GM23248 (cell line): ENCODE data around the gene MGAT4A. TPM values are rescaled to one million over a fixed set of nuclear protein-coding genes. Genes with fewer than 3 reads are reported as not detected.

ENCODE experiments used
- DNase-seq: peaks from one replicate; pipeline ENCODE4 v3.0.0-alpha.2; 2015
- H2AFZ ChIP-seq: fragments of 200-600 bp; sonication (generic); 2 replicates; pipeline ENCODE4 v1.6.1; 2016; ENCODE audit warnings: antibody characterized with exemption
- H3F3A ChIP-seq: fragments of 200-600 bp; sonication (generic); 2 replicates; pipeline ENCODE4 v1.6.1; 2016; ENCODE audit warnings: mild to moderate bottlenecking, antibody characterized with exemption, mixed run types; ENCODE audit not compliant: insufficient read depth
- H3K27ac ChIP-seq: fragments of 200-600 bp; sonication (generic); 2 replicates; pipeline ENCODE4 v1.5.1; 2016; ENCODE audit warnings: mild to moderate bottlenecking
- H3K27me3 ChIP-seq: fragments of 200-600 bp; sonication (generic); replicated peaks from 2 replicates; pipeline ENCODE4 v1.6.1; 2016; ENCODE audit warnings: mild to moderate bottlenecking; ENCODE audit not compliant: insufficient read depth
- H3K36me3 ChIP-seq: fragments of 200-600 bp; sonication (generic); 2 replicates; pipeline ENCODE4 v1.6.1; 2016; ENCODE audit warnings: low read depth, mild to moderate bottlenecking
- H3K4me1 ChIP-seq: fragments of 200-600 bp; sonication (generic); 2 replicates; pipeline ENCODE4 v1.6.1; 2016; ENCODE audit warnings: mild to moderate bottlenecking; ENCODE audit not compliant: insufficient read depth
- H3K4me2 ChIP-seq: fragments of 200-600 bp; sonication (generic); one replicate; pipeline ENCODE4 v1.6.1; 2016; ENCODE audit warnings: mild to moderate bottlenecking; ENCODE audit not compliant: unreplicated experiment
- H3K4me3 ChIP-seq: fragments of 200-600 bp; sonication (generic); 2 replicates; pipeline ENCODE4 v1.5.1; 2016; ENCODE audit warnings: mild to moderate bottlenecking
- H3K79me2 ChIP-seq: fragments of 200-600 bp; sonication (generic); 2 replicates; pipeline ENCODE4 v1.6.1; 2016; ENCODE audit warnings: mild to moderate bottlenecking; ENCODE audit not compliant: insufficient read depth
- H3K9ac ChIP-seq: fragments of 200-600 bp; sonication (generic); 2 replicates; pipeline ENCODE4 v1.6.1; 2016; ENCODE audit warnings: mild to moderate bottlenecking
- H3K9me2 ChIP-seq: fragments of 200-600 bp; sonication (generic); 2 replicates; pipeline ENCODE4 v1.6.1; 2016; ENCODE audit warnings: mixed run types, mild to moderate bottlenecking, moderate library complexity; ENCODE audit not compliant: insufficient read depth
- H3K9me3 ChIP-seq: fragments of 200-600 bp; sonication (generic); one replicate; pipeline ENCODE4 v1.6.1; 2017; ENCODE audit warnings: low read depth
- H4K20me1 ChIP-seq: fragments of 200-600 bp; sonication (generic); 2 replicates; pipeline ENCODE4 v1.6.0; 2016; ENCODE audit not compliant: insufficient read depth
- EZH2 ChIP-seq: fragments of 200-600 bp; sonication (generic); IDR thresholded peaks from 2 replicates; pipeline ENCODE4 v1.6.1; 2018; ENCODE audit warnings: antibody characterized with exemption, mild to moderate bottlenecking; ENCODE audit not compliant: insufficient read depth, poor library complexity, severe bottlenecking
- EZH2phosphoT487 ChIP-seq: fragments of 200-600 bp; sonication (generic); IDR thresholded peaks from 2 replicates; pipeline ENCODE4 v1.6.1; 2018; ENCODE audit warnings: antibody characterized with exemption, moderate library complexity, mild to moderate bottlenecking, low read depth; ENCODE audit not compliant: insufficient read depth
- WGBS, 2 experiments: methylation state at CpG; one replicate each; pipeline ENCODE4 v1.1.6; 2015 to 2017; ENCODE audit warnings: low lambda C conversion rate in 2 of 2, low coverage in 1 of 2; ENCODE audit errors: missing lambda C conversion rate in 2 of 2; 5-methylcytosine and 5-hydroxymethylcytosine counted together
- in situ Hi-C: fragments of 300-500 bp; cut with MboI; formaldehyde crosslinking; loops from 2 replicates; pipeline ENCODE4 v1.15.0; 2020
- polyA plus RNA-seq: library from polyadenylated mRNA; unstranded; fragments of >200 nt; fragmentation: Nextera tagmentation; extraction: Ambion mirVana; gene quantifications from 2 replicates; pipeline ENCODE4 v1.2.1, GENCODE V29; 2016
- total RNA-seq: library from RNA; depleted of rRNA; stranded (reverse); fragments of >200 nt; shearing (Covaris generic); gene quantifications from 2 replicates; pipeline ENCODE4 v1.2.3, GENCODE V29; 2014

MGAT4A gene
- total and polyA plus RNA-seq, 2 experiments from 2014 or later: under 0.01 TPM; not detected in 1

GRCh38 chr2:98750593-98751282 lies 19.8 kb upstream of the MGAT4A start:
- in situ Hi-C loops: no loop called here
- 51% methylated on average over 9 of the region's 9 CpGs for WGBS, 2 experiments
- Histone ChIP-seq H3K36me3 (no peaks in the 10 kb centered on the region), H3K4me3 (no peak overlapping the region), H3K27me3 (peaks cover 50% of the 10 kb centered on the region), H2AFZ (no peak overlapping the region), H3F3A (no peaks in the 10 kb centered on the region), H3K79me2 (no peaks in the 10 kb centered on the region), H3K4me2 (no peak overlapping the region), H3K9me3 (no peaks in the 10 kb centered on the region), H3K4me1 (no peaks in the 10 kb centered on the region), H3K27ac (no peak overlapping the region), H4K20me1 (no peaks in the 10 kb centered on the region), H3K9me2 (no peaks in the 10 kb centered on the region), H3K9ac (no peak overlapping the region)
- TF ChIP-seq EZH2phosphoT487 (no peak), EZH2 (no peak)
- no peak for DNase-seq

GRCh38 chr2:98749066-98749450 lies 18.1 kb upstream of the MGAT4A start:
- Histone ChIP-seq H3K27me3 (peaks cover 34% of the 10 kb centered on the region), H3K4me3 (no peak overlapping the region), H3F3A (no peaks in the 10 kb centered on the region), H4K20me1 (no peaks in the 10 kb centered on the region), H3K27ac (no peak overlapping the region), H3K4me1 (no peaks in the 10 kb centered on the region), H2AFZ (no peak overlapping the region), H3K9me3 (no peaks in the 10 kb centered on the region), H3K9ac (no peak overlapping the region), H3K4me2 (no peak overlapping the region), H3K36me3 (no peaks in the 10 kb centered on the region), H3K79me2 (no peaks in the 10 kb centered on the region), H3K9me2 (no peaks in the 10 kb centered on the region)
- in situ Hi-C loops: no loop called here
- no peak for DNase-seq
- TF ChIP-seq EZH2phosphoT487 (no peak), EZH2 (no peak)

- no peaks in the 10 kb centered on the region for H3K79me2 ChIP-seq
- H3K4me2 ChIP-seq: no peak overlapping the region
- H3K27me3 ChIP-seq: peaks cover 30% of the 10 kb centered on the region
- TF ChIP-seq EZH2phosphoT487 (no peak), EZH2 (no peak)
- no peak for DNase-seq
- H4K20me1 ChIP-seq: no peaks in the 10 kb centered on the region
- H3K36me3 ChIP-seq: no peaks in the 10 kb centered on the region
- H2AFZ ChIP-seq: no peak overlapping the region
- no peaks in the 10 kb centered on the region for H3K9me3 ChIP-seq
- WGBS, 2 experiments: 43 to 49% methylated on average over 13 of the region's 13 CpGs
- H3K9me2 ChIP-seq: no peaks in the 10 kb centered on the region
- no peak overlapping the region for H3K27ac ChIP-seq
- H3F3A ChIP-seq: no peaks in the 10 kb centered on the region
- H3K4me3 ChIP-seq: no peak overlapping the region
- H3K4me1 ChIP-seq: no peaks in the 10 kb centered on the region
- H3K9ac ChIP-seq: no peak overlapping the region
- in situ Hi-C loops: no loop called here
Measured at GRCh38 chr2:98748292-98749065, 17.5 kb upstream of the MGAT4A start.

GRCh38 chr2:98747888-98748287 lies 17.0 kb upstream of the MGAT4A start:
- no peaks in the 10 kb centered on the region for H3K9me2 ChIP-seq
- no peaks in the 10 kb centered on the region for H3F3A ChIP-seq
- no peaks in the 10 kb centered on the region for H3K9me3 ChIP-seq
- no peak overlapping the region for H2AFZ ChIP-seq
- peaks cover 24% of the 10 kb centered on the region for H3K27me3 ChIP-seq
- H3K79me2 ChIP-seq: no peaks in the 10 kb centered on the region
- H3K4me1 ChIP-seq: no peaks in the 10 kb centered on the region
- no peak overlapping the region for H3K4me3 ChIP-seq
- H3K9ac ChIP-seq: no peak overlapping the region
- WGBS, 2 experiments: 56 to 70% methylated on average over 8 of the region's 8 CpGs
- no peaks in the 10 kb centered on the region for H4K20me1 ChIP-seq
- no peaks in the 10 kb centered on the region for H3K36me3 ChIP-seq
- DNase-seq: no peak
- no peak overlapping the region for H3K27ac ChIP-seq
- H3K4me2 ChIP-seq: no peak overlapping the region
- in situ Hi-C loops: no loop called here
- TF ChIP-seq EZH2phosphoT487: no peak
- TF ChIP-seq EZH2: no peak

- no peak overlapping the region for H3K27ac ChIP-seq
- no peak overlapping the region for H3K4me2 ChIP-seq
- in situ Hi-C loops: no loop called here
- DNase-seq: no peak
- no peak overlapping the region for H3K4me3 ChIP-seq
- no peaks in the 10 kb centered on the region for H3K9me3 ChIP-seq
- H3K9ac ChIP-seq: no peak overlapping the region
- TF ChIP-seq EZH2phosphoT487 (no peak), EZH2 (no peak)
- no peaks in the 10 kb centered on the region for H3K79me2 ChIP-seq
- no peaks in the 10 kb centered on the region for H3K9me2 ChIP-seq
- no peaks in the 10 kb centered on the region for H3K4me1 ChIP-seq
- no peak overlapping the region for H2AFZ ChIP-seq
- no peaks in the 10 kb centered on the region for H3F3A ChIP-seq
- H3K36me3 ChIP-seq: no peaks in the 10 kb centered on the region
- peaks cover 9% of the 10 kb centered on the region; the same call in 1 of the 2 replicates for H3K27me3 ChIP-seq
- no peaks in the 10 kb centered on the region for H4K20me1 ChIP-seq
Measured at GRCh38 chr2:98746426-98746825, 15.5 kb upstream of the MGAT4A start.
